Colonic mucosa (tissue), 4 donors: Measurements from ENCODE around the gene S100A10. TPM values are rescaled to one million over a fixed set of nuclear protein-coding genes. Genes with fewer than 3 reads are reported as not detected.

Experiments
- DNase-seq: peaks from one replicate; pipeline ENCODE4 v3.0.0-alpha.2; 2020
- H3K27ac ChIP-seq: fragments of 200-600 bp; one replicate; pipeline ENCODE4 v1.8.0; 2021
- H3K27me3 ChIP-seq: fragments of 200-600 bp; one replicate; pipeline ENCODE4 v1.8.0; 2021
- H3K36me3 ChIP-seq: fragments of 200-600 bp; one replicate; pipeline ENCODE4 v1.8.0; 2021
- H3K4me1 ChIP-seq: fragments of 200-600 bp; one replicate; pipeline ENCODE4 v1.8.0; 2021; ENCODE audit warnings: mild to moderate bottlenecking
- H3K4me3 ChIP-seq: fragments of 200-600 bp; one replicate; pipeline ENCODE4 v1.8.0; 2021
- H3K9ac ChIP-seq, 2 donors: one replicate each; pipeline ENCODE4 v1.7.0; 2013; ENCODE audit warnings: control low read depth in 2 of 2, low read depth in 2 of 2, low read length in 2 of 2
- H3K9me3 ChIP-seq: fragments of 200-600 bp; one replicate; pipeline ENCODE4 v1.8.0; 2021
- intact Hi-C: fragments of 100-400 bp; cut with DNase I; formaldehyde crosslinking; loops from one replicate; pipeline ENCODE4 v1.14.1; 2022
- total RNA-seq, 2 donors: library from RNA; stranded (reverse); fragmentation: NEBNext Ultra II Directional in 1 of 2; extraction: Animal tissue kit (Norgen Biotek cat#: 25700) in 1 of 2; gene quantifications; one replicate each; pipeline ENCODE4 v1.2.1, GENCODE V29; 2021
- TF ChIP-seq, protein P1 (sequence below): fragments of 200-600 bp; IDR thresholded peaks from one replicate; pipeline ENCODE4 v1.8.0; 2022; ENCODE audit warnings: antibody characterized with exemption, mild to moderate bottlenecking
- donor health status: healthy.
- donor health status: DM: no; HTN: no; CAD: no.
- donor health status: DM: no; HTN: no; CAD: no.

S100A10 gene
- total RNA-seq, 2 donors from 2014 or later = 1,313 to 1,485 TPM

DNA sequence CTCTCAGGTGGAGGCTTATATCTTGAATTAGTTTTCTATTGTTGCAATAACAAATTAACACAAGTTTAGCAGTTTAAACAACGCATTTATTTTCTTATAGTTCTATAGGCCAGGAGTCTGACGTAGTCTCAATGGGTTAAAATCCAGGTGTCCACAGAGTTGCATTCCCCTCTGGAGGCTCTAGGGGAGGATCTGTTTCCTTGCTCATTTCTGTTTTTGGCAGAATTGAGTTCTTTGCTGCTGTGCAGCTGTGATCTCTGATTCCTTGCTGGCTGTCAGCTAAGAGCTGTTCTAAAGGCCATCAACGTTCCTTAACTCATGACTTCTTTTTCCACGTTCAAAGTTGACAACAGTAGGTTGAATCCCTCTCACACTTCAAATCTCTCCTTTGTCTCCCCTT, 31.8 kb downstream of the S100A10 start:
- H3K9ac ChIP-seq = peak overlapping the region; percentile 17 to 23
- no peaks in the 10 kb centered on the region for H3K9me3 ChIP-seq
- no peak overlapping the region for H3K4me3 ChIP-seq
- no peaks in the 10 kb centered on the region for H3K4me1 ChIP-seq
- H3K27ac ChIP-seq = no peak overlapping the region
- TF ChIP-seq, protein P1, sequence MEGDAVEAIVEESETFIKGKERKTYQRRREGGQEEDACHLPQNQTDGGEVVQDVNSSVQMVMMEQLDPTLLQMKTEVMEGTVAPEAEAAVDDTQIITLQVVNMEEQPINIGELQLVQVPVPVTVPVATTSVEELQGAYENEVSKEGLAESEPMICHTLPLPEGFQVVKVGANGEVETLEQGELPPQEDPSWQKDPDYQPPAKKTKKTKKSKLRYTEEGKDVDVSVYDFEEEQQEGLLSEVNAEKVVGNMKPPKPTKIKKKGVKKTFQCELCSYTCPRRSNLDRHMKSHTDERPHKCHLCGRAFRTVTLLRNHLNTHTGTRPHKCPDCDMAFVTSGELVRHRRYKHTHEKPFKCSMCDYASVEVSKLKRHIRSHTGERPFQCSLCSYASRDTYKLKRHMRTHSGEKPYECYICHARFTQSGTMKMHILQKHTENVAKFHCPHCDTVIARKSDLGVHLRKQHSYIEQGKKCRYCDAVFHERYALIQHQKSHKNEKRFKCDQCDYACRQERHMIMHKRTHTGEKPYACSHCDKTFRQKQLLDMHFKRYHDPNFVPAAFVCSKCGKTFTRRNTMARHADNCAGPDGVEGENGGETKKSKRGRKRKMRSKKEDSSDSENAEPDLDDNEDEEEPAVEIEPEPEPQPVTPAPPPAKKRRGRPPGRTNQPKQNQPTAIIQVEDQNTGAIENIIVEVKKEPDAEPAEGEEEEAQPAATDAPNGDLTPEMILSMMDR = no peak
- H3K27me3 ChIP-seq = no peaks in the 10 kb centered on the region
- no peaks in the 10 kb centered on the region for H3K36me3 ChIP-seq
- intact Hi-C loops = no loop called here
- DNase-seq = no peak

DNA sequence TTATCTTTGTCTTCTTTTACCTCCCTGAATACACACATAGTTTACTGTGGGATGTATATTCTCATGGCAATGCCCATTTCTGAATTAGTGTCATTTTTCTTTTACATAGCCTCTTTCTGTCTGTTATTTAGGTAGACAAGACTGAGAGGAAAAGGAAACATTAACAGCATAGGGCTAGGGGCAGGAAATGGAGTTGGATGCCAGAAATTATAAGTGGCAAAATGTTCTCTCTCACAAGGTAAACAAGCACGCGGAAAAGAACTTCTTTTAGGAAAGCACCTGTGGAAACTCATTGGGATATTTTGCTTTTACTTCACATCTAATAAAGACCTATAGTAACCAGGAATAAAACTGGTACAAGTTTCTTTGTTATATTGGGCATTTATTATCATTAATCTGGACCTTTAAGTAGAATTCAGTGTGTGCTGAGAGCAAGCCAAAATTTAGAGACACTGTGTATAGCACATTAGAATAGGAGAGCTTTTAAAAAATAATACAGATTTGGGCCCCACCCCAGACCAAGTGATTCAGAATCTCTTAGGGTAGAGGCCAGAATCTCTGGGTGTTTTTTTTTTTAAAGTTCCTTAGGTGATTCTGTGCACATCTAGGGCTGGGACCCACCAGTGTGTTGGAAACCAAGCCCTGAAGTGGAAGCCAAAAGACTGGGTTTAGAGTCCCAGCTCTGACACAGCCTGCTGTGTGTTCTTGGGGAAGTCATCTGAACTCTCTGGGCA, 32.7 kb downstream of the S100A10 start:
- H3K36me3 ChIP-seq = no peaks in the 10 kb centered on the region
- no peak overlapping the region for H3K27ac ChIP-seq
- H3K4me3 ChIP-seq = no peak overlapping the region
- H3K9ac ChIP-seq = peak overlapping the region in 1 of 2 donors; percentile 23
- H3K4me1 ChIP-seq = no peaks in the 10 kb centered on the region
- no peaks in the 10 kb centered on the region for H3K9me3 ChIP-seq
- intact Hi-C loops = no loop called here
- TF ChIP-seq, protein P1 = no peak
- peak; percentile 17 for DNase-seq
- no peaks in the 10 kb centered on the region for H3K27me3 ChIP-seq

DNA sequence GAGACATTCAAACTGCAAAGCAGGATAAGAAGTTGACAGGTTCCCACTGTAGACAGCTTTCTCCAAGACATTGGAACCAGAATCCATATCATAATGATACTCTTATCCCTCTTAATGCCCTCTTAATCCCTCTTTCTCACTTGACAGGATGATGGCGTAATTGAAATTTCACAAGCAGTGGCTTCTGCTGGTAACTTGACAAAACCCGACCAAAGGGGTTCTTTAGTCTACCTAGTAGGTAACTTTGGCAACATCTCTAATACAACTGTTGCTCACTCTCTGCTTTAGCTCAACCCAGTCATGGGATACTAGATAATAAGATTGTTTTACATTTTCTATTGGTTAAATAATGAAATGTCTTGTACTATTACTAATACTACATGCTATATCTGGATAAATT, 34.7 kb downstream of the S100A10 start:
- intact Hi-C loops = no loop called here
- TF ChIP-seq, protein P1 = no peak
- Histone ChIP-seq H3K9ac (no peak overlapping the region), H3K27me3 (no peaks in the 10 kb centered on the region), H3K9me3 (no peaks in the 10 kb centered on the region), H3K4me1 (no peaks in the 10 kb centered on the region), H3K36me3 (no peaks in the 10 kb centered on the region), H3K4me3 (no peak overlapping the region), H3K27ac (no peak overlapping the region)
- no peak for DNase-seq

DNA sequence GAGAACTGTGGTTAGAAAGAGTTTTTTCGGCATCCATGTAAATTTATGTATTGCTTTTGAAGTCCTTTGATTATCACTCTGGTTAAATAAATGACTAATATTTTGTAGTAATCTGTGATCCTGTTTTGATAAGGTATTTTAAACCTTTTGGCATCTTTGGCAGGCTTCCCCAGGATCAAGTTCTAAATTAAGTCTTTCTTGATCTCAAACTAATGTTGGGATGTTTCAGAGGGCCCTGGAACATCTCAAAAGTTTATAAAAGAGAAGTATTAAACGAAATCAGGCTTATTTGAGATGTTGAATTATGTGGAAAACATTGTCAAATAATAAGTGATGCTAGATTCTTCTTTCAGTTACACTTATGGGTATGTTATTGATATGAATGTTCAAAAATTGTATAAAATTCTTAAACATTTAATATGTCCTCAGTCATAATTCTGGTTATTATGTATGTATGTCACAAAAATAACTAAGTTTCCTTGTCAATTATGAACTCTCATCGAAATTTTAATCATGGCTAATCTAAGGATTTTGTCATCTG, 36.6 kb downstream of the S100A10 start:
- intact Hi-C loops = no loop called here
- Histone ChIP-seq H3K4me1 (no peaks in the 10 kb centered on the region), H3K9me3 (no peaks in the 10 kb centered on the region), H3K36me3 (no peaks in the 10 kb centered on the region), H3K27ac (no peak overlapping the region), H3K4me3 (no peak overlapping the region), H3K27me3 (no peaks in the 10 kb centered on the region), H3K9ac (no peak overlapping the region)
- TF ChIP-seq, protein P1 = no peak
- DNase-seq = no peak

DNA sequence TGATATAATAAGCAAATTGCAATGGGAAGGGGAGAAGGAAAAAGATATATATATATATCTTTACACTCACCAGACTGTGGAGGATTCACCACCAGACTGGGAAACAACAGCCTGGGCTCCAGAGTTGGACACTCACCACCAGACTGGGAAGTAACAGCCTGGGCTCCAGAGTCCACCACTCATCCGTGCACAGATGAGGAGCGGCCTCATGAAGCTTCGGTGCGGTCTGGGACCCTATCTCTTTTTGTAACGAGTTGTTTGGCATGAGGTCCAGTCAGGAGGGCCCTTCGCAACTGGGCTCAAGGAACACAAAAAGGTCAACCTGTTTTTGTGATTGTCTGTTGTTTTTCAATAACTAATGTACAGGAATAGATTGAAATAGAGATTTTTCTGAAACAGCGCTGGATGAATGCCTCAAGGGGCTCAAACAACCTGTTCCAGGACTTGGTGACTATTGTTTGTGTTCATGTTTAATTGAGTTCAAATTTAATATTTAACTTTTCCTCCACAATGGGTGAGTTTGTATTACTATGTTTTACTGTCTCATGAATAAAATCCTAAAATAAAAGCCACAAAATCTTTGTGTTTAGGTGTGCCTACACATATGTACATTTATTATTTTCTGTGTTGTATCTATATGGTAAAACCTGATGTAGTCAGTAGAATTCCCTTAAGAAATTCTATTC, 40.1 kb downstream of the S100A10 start:
- intact Hi-C loops = no loop called here
- Histone ChIP-seq H3K27ac (peak overlapping the region; percentile 24), H3K4me1 (no peaks in the 10 kb centered on the region), H3K36me3 (no peaks in the 10 kb centered on the region), H3K9ac (no peak overlapping the region), H3K9me3 (no peaks in the 10 kb centered on the region), H3K27me3 (no peaks in the 10 kb centered on the region), H3K4me3 (no peak overlapping the region)
- peak; percentile 60 for DNase-seq
- TF ChIP-seq, protein P1 = no peak
